NCI-H2029 treated with DMSO at 0.1 percent for 48 hours (cell line): ENCODE measurements around the gene ELOB.
A peak's percentile ranks its signal among the peaks of the same experiment; 100 is the strongest.

ENCODE experiments used
- DNase-seq: peaks from one replicate; lab custom pipeline; 2025; lab: John Stamatoyannopoulos, UW

Gene ELOB

DNA sequence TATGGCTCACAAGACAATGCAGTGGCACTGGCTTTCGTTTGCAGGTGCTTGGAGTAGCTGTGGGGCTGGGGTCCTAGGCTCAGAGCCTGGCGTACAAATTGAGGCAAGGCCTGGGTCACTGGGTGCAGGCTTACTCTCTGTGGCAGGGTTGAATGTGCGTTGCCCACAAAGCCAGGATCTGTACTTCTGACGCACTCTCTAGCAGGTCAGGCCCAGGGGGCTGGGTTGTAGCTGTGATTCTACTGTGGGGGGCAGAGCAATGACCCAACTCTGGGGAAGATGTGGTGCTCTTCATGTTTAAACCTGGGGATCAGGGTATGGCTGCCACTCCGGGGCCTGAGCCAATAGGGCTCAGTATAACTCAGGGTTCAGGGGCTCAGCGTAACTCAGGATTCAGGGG is 33.6 kb upstream of the ELOB start:
- DNase-seq: no peak

- no peak for DNase-seq
Measured at GRCh38 chr16:2809149-2809760, 32.2 kb upstream of the ELOB start.

GRCh38 chr16:2808181-2808580 is 31.1 kb upstream of the ELOB start:
- DNase-seq: no peak

DNA sequence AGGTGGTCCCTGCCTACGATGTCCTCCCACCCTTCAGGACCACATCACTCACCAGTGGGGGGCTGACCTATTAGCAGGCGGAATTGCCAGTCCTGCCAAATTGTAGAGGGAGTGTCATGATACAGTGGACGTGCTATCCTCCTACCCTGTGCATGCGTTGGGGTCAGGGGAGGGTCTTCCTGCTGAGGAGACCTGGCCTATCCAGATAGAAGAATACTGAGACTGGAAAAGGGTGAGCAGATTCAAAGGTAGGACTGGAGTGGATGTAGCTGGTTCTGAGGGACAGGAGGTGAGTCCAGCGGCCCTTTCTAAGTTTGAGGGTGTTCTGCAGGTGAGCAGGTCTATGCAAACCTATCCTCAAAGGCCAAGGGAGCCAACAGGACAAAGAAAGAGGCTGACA is 29.2 kb upstream of the ELOB start:
- no peak for DNase-seq

DNA sequence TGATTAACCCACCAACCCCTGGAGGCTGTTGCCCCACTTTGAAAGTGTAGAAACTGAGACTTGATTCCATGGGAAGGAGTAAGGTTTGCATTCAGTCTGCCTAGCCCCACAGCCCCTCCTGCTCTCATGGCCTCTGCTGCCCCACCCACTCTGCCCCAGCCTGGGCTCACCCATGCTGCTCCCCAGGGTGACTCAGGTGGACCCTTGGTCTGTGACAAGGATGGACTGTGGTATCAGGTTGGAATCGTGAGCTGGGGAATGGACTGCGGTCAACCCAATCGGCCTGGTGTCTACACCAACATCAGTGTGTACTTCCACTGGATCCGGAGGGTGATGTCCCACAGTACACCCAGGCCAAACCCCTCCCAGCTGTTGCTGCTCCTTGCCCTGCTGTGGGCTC is 27.6 kb upstream of the ELOB start:
- DNase-seq: no peak

- DNase-seq: no peak
Measured at GRCh38 chr16:2803545-2804195, 26.6 kb upstream of the ELOB start.

DNA sequence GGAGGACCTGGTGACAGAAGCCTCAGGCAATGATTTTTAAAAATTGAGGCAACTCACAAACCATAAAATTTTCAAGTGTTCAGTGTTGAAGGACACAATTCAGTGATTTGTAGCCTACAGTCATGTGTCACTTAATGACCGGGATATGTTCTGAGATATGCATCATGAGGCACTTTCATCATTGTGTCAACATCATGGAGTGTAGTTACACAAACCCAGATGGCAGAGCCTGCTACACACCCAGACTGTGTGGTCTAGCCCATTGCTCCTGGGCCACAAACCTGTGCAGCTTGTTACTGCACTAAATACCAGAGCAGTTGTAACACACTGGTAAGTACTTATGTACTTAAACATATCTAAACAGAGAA is 22.8 kb upstream of the ELOB start:
- peak; percentile 15 for DNase-seq

DNA sequence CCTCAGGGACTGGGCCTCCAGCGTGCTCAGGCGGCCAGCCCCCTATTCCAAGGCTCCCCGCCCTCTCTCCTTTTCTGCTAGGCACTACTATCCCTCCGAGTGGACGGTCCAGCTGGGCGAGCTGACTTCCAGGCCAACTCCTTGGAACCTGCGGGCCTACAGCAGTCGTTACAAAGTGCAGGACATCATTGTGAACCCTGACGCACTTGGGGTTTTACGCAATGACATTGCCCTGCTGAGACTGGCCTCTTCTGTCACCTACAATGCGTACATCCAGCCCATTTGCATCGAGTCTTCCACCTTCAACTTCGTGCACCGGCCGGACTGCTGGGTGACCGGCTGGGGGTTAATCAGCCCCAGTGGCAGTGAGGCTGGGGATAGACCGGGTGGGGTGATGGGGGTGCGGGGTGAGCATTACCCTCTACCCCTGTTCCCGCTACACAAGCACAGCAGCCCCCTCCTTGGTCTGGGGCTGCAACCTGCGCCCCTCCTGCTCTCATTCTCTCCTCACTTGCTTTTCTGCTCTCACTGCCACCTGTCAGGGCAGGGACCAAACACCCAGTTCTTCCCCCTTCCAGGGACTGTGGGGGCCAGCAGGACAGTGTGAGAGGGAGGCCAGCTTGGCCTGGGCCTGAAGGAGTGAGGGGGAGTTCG is 22.3 kb upstream of the ELOB start:
- DNase-seq: no peak

GRCh38 chr16:2798723-2799204 is 21.7 kb upstream of the ELOB start:
- DNase-seq: no peak

DNA sequence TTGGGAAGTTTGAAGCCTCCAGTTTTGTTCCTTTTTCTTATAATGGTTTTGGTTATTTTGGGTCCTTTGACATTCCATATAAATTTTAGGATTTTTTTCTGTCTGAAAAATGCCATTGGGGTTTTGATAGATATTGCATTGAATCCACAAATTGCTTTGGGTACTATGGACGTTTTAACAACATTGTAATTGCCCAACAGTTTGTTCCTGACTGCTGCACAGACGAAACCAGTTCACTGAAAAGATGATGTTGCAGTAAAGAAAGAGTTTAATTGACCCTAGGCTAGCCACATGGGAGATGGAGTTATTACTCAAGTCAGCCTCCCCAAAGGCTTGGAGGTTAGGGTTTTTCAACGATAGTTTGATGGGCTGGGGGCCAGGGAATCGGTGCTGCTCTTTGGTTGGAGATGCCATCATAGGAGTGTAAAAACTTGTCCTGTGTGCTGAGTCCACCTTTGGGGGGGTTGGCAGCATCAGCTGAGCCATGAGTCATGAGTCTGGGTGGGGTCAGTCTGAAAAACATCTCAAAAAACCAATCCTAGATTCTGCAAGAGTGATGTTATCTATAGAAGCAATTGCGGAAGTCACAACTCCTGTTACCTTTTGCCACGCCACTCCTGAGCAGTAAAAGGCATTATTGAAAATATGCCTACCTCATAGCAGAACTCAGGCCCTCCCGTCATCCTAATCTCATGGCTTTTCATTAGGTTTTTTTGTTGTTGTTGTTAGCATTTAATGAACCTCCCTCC is 18.5 kb upstream of the ELOB start:
- DNase-seq: no peak

- DNase-seq: no peak
Measured at GRCh38 chr16:2792940-2793339, 15.9 kb upstream of the ELOB start.

DNA sequence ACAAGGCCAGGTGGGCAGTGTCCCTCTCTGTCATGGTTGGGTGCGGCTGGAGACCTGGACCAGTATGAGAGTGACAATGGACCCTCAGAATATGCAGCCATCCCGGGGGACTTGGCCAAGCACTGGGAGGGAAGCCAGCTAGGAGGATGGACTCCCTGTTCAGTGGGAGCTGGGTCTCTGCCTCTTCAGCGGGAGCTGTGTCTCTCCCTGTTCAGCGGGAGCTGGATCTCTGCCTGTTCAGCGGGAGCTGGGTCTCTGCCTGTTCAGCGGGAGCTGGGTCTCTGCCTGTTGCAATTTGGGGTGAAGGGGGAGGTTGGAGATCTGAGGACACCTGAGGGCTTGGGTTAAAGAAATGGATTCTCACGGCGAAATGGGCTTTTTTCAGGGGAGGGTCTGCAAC is 14.1 kb upstream of the ELOB start:
- no peak for DNase-seq

GRCh38 chr16:2790631-2791030 is 13.6 kb upstream of the ELOB start:
- no peak for DNase-seq

GRCh38 chr16:2787961-2788360 is 10.9 kb upstream of the ELOB start:
- DNase-seq: no peak

DNA sequence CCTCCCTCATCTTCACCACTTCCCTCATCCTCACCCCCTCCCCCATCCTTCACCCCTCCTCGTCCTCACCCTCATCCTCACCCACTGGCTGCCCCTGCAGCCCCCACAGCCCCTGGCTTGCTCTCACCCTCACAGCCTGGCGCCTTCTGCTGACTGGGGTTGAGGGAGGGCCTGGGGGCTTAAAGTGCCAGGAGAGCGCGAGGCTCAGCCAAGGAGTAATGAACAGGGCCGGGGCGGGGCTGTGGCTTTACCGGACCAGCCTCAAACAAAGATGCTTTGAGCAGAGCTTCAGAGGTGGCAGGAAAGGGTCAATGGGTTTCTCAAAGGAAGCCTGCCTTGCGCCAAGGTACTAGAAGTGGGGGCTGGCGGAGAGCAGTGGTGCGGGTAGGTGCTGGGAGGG is 10.3 kb upstream of the ELOB start, which contains the start of gene PRSS33:
TSS of gene PRSS33 (minus strand) at position 155 of the 400 bp plus-strand sequence. CDS start 1,013 bp downstream, outside the sequence.
- no peak for DNase-seq

- no peak for DNase-seq
Measured at GRCh38 chr16:2786826-2787151, 9.7 kb upstream of the ELOB start.

GRCh38 chr16:2786061-2786825 is 9.2 kb upstream of the ELOB start:
- DNase-seq: peak; percentile 4

GRCh38 chr16:2785101-2785991 is 8.3 kb upstream of the ELOB start:
- no peak for DNase-seq

GRCh38 chr16:2784358-2785100 is 7.4 kb upstream of the ELOB start:
- no peak for DNase-seq
